HEK293 (cell line): ENCODE data around the gene LAMA5.

Experiments
- KLF1 ChIP-seq: fragments of 450-650 bp; formaldehyde crosslinking; IDR thresholded peaks from 2 replicates; pipeline ENCODE4 v1.5.1; 2016; ENCODE audit warnings: missing biosample characterization, missing genetic modification characterization
- KLF16 ChIP-seq: fragments of 450-650 bp; formaldehyde crosslinking; IDR thresholded peaks from 2 replicates; pipeline ENCODE4 v1.5.1; 2017; ENCODE audit warnings: missing biosample characterization, missing genetic modification characterization
- KLF7 ChIP-seq: fragments of 450-650 bp; formaldehyde crosslinking; IDR thresholded peaks from 2 replicates; pipeline ENCODE4 v1.5.1; 2016; ENCODE audit warnings: missing biosample characterization, missing genetic modification characterization, borderline replicate concordance
- SP7 ChIP-seq: fragments of 450-650 bp; formaldehyde crosslinking; IDR thresholded peaks from 2 replicates; pipeline ENCODE4 v1.5.1; 2016; ENCODE audit warnings: missing biosample characterization, missing genetic modification characterization
- ZEB2 ChIP-seq: fragments of 450-650 bp; formaldehyde crosslinking; IDR thresholded peaks from 2 replicates; pipeline ENCODE4 v1.5.1; 2016; ENCODE audit warnings: missing biosample characterization, missing genetic modification characterization
- ZFHX2 ChIP-seq: fragments of 450-650 bp; formaldehyde crosslinking; conservative IDR thresholded peaks from 2 replicates; pipeline ENCODE4 v1.5.1; 2016; ENCODE audit warnings: missing biosample characterization, missing genetic modification characterization
- ZNF248 ChIP-seq: fragments of 450-650 bp; formaldehyde crosslinking; IDR thresholded peaks from 2 replicates; pipeline ENCODE4 v1.5.1; 2017; ENCODE audit warnings: missing biosample characterization, missing genetic modification characterization
- ZNF302 ChIP-seq: fragments of 450-650 bp; formaldehyde crosslinking; IDR thresholded peaks from 2 replicates; pipeline ENCODE4 v1.5.1; 2016; ENCODE audit warnings: missing biosample characterization, missing genetic modification characterization, low read depth
- ZNF335 ChIP-seq: fragments of 450-650 bp; formaldehyde crosslinking; conservative IDR thresholded peaks from 2 replicates; pipeline ENCODE4 v1.5.1; 2016; ENCODE audit warnings: missing biosample characterization, missing genetic modification characterization
- ZNF473 ChIP-seq: fragments of 450-650 bp; formaldehyde crosslinking; IDR thresholded peaks from 2 replicates; pipeline ENCODE4 v1.5.1; 2017; ENCODE audit warnings: missing biosample characterization, missing genetic modification characterization
- ZNF561 ChIP-seq: fragments of 450-650 bp; IDR thresholded peaks from 2 replicates; pipeline ENCODE4 v1.5.1; 2018; ENCODE audit warnings: missing biosample characterization, missing genetic modification characterization, borderline replicate concordance
- ZNF624 ChIP-seq: fragments of 450-650 bp; formaldehyde crosslinking; IDR thresholded peaks from 2 replicates; pipeline ENCODE4 v1.5.1; 2017; ENCODE audit warnings: missing biosample characterization, missing genetic modification characterization
- ZNF654 ChIP-seq: fragments of 450-650 bp; formaldehyde crosslinking; IDR thresholded peaks from 2 replicates; pipeline ENCODE4 v1.5.1; 2016; ENCODE audit warnings: low read depth, missing biosample characterization, missing genetic modification characterization
- ZNF658 ChIP-seq: fragments of 450-650 bp; formaldehyde crosslinking; IDR thresholded peaks from 2 replicates; pipeline ENCODE4; 2016; ENCODE audit warnings: missing biosample characterization, missing genetic modification characterization
- ZNF701 ChIP-seq: fragments of 450-650 bp; formaldehyde crosslinking; IDR thresholded peaks from 2 replicates; pipeline ENCODE4 v1.5.1; 2016; ENCODE audit warnings: missing biosample characterization, missing genetic modification characterization
- ZNF785 ChIP-seq: fragments of 450-650 bp; formaldehyde crosslinking; IDR thresholded peaks from 2 replicates; pipeline ENCODE4 v1.5.1; 2016; ENCODE audit warnings: missing biosample characterization, missing genetic modification characterization
- ZSCAN23 ChIP-seq: fragments of 450-650 bp; formaldehyde crosslinking; IDR thresholded peaks from 2 replicates; pipeline ENCODE4 v1.5.1; 2016; ENCODE audit warnings: missing biosample characterization, missing genetic modification characterization
- ZXDB ChIP-seq: fragments of 450-650 bp; formaldehyde crosslinking; IDR thresholded peaks from 2 replicates; pipeline ENCODE4 v1.5.1; 2016; ENCODE audit warnings: missing biosample characterization, missing genetic modification characterization
- TF ChIP-seq, protein P1 (sequence below): fragments of 450-650 bp; formaldehyde crosslinking; IDR thresholded peaks from 2 replicates; pipeline ENCODE4 v1.5.1; 2016; ENCODE audit warnings: missing biosample characterization, missing genetic modification characterization
- TF ChIP-seq, protein P2 (sequence below): fragments of 450-650 bp; formaldehyde crosslinking; conservative IDR thresholded peaks from 2 replicates; pipeline ENCODE4 v1.5.1; 2016; ENCODE audit warnings: low read depth, missing biosample characterization, missing genetic modification characterization
- TF ChIP-seq, protein P3 (sequence below): IDR thresholded peaks from 2 replicates; pipeline ENCODE4 v1.6.1; 2011; ENCODE audit warnings: mild to moderate bottlenecking, low read depth, low read length, borderline replicate concordance
- TF ChIP-seq, protein P4 (sequence below): fragments of 450-650 bp; formaldehyde crosslinking; IDR thresholded peaks from 2 replicates; pipeline ENCODE4 v1.5.1; 2016; ENCODE audit warnings: missing biosample characterization, missing genetic modification characterization
- TF ChIP-seq, protein P5 (sequence below): fragments of 450-650 bp; formaldehyde crosslinking; IDR thresholded peaks from 2 replicates; pipeline ENCODE4 v1.5.1; 2017; ENCODE audit warnings: missing biosample characterization, missing genetic modification characterization
- TF ChIP-seq, protein P6 (sequence below): fragments of 450-650 bp; formaldehyde crosslinking; IDR thresholded peaks from 2 replicates; pipeline ENCODE4 v1.5.1; 2017; ENCODE audit warnings: missing biosample characterization, missing genetic modification characterization
- TF ChIP-seq, protein P7 (sequence below): fragments of 450-650 bp; formaldehyde crosslinking; IDR thresholded peaks from 2 replicates; pipeline ENCODE4 v1.5.1; 2016; ENCODE audit warnings: missing biosample characterization, missing genetic modification characterization

Gene LAMA5

DNA sequence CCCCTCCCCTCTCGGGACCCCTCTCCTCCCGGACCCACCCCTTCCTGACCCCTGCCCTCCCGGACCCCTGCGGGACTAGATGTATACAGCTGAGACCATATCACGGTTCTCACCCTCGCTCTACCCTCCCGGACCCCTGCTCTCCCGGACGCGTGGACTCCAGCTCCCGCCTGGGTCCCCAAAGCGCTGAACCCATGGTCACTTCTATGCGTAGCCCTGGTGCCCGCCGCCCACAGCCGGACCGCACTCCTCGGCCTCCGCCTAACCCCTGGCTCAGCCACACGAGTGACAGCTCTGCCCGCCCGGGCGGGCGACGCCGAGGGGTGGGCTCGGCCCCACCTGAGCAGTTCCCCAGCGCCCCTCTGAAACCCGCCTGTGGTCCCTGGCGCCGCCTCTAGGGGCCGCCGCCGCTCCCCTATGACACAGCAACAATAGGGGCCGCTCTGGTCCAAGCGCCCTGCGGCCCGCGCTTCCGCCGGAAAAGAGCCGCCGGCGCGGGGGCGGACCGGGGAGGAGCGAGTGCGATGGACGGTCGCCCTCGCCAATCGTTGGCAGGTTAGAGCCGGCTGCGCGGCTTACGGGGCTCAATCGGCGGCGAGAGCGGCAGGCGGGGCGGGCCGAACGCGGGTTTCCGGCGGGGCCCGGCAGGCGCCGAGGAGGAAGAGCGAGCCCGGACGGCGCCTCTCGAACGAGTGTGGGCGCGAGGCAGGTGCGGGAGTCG is 64.6 kb downstream of the LAMA5 start, which contains the start of gene ADRM1 (continued):
- TF ChIP-seq, protein P1, sequence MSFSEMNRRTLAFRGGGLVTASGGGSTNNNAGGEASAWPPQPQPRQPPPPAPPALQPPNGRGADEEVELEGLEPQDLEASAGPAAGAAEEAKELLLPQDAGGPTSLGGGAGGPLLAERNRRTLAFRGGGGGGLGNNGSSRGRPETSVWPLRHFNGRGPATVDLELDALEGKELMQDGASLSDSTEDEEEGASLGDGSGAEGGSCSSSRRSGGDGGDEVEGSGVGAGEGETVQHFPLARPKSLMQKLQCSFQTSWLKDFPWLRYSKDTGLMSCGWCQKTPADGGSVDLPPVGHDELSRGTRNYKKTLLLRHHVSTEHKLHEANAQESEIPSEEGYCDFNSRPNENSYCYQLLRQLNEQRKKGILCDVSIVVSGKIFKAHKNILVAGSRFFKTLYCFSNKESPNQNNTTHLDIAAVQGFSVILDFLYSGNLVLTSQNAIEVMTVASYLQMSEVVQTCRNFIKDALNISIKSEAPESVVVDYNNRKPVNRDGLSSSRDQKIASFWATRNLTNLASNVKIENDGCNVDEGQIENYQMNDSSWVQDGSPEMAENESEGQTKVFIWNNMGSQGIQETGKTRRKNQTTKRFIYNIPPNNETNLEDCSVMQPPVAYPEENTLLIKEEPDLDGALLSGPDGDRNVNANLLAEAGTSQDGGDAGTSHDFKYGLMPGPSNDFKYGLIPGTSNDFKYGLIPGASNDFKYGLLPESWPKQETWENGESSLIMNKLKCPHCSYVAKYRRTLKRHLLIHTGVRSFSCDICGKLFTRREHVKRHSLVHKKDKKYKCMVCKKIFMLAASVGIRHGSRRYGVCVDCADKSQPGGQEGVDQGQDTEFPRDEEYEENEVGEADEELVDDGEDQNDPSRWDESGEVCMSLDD (tag by site-specific recombination): peak; percentile 97
- no peak for TF ChIP-seq ZNF624 (tag by site-specific recombination)
- TF ChIP-seq, protein P2, sequence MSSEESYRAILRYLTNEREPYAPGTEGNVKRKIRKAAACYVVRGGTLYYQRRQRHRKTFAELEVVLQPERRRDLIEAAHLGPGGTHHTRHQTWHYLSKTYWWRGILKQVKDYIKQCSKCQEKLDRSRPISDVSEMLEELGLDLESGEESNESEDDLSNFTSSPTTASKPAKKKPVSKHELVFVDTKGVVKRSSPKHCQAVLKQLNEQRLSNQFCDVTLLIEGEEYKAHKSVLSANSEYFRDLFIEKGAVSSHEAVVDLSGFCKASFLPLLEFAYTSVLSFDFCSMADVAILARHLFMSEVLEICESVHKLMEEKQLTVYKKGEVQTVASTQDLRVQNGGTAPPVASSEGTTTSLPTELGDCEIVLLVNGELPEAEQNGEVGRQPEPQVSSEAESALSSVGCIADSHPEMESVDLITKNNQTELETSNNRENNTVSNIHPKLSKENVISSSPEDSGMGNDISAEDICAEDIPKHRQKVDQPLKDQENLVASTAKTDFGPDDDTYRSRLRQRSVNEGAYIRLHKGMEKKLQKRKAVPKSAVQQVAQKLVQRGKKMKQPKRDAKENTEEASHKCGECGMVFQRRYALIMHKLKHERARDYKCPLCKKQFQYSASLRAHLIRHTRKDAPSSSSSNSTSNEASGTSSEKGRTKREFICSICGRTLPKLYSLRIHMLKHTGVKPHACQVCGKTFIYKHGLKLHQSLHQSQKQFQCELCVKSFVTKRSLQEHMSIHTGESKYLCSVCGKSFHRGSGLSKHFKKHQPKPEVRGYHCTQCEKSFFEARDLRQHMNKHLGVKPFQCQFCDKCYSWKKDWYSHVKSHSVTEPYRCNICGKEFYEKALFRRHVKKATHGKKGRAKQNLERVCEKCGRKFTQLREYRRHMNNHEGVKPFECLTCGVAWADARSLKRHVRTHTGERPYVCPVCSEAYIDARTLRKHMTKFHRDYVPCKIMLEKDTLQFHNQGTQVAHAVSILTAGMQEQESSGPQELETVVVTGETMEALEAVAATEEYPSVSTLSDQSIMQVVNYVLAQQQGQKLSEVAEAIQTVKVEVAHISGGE (tag by site-specific recombination): peak; percentile 95
- TF ChIP-seq ZXDB (tag by site-specific recombination): peak; percentile 71
- TF ChIP-seq SP7 (tag by site-specific recombination): peak; percentile 53; the same call in 1 of the 2 replicates
- TF ChIP-seq ZNF248 (tag by site-specific recombination): no peak
- 0 out of 2 replicates have a peak, but pooled peaks have one; percentile 43 for TF ChIP-seq ZNF785 (tag by site-specific recombination)
- peak; percentile 51; the same call in 1 of the 2 replicates for TF ChIP-seq KLF7 (tag by site-specific recombination)
- TF ChIP-seq ZEB2 (tag by site-specific recombination): peak; percentile 84
- TF ChIP-seq ZFHX2: peak; percentile 87
- no peak for TF ChIP-seq ZSCAN23 (tag by site-specific recombination)
- no peak for TF ChIP-seq ZNF701 (tag by site-specific recombination)
- peak; percentile 64; the same call in 1 of the 2 replicates for TF ChIP-seq ZNF335 (tag by site-specific recombination)
- TF ChIP-seq ZNF473 (tag by site-specific recombination): no peak
- TF ChIP-seq ZNF654 (tag by site-specific recombination): no peak; the same call in 1 of the 2 replicates
- TF ChIP-seq, protein P3, sequence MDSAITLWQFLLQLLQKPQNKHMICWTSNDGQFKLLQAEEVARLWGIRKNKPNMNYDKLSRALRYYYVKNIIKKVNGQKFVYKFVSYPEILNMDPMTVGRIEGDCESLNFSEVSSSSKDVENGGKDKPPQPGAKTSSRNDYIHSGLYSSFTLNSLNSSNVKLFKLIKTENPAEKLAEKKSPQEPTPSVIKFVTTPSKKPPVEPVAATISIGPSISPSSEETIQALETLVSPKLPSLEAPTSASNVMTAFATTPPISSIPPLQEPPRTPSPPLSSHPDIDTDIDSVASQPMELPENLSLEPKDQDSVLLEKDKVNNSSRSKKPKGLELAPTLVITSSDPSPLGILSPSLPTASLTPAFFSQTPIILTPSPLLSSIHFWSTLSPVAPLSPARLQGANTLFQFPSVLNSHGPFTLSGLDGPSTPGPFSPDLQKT: peak; percentile 87; the same call in 1 of the 2 replicates
- peak; percentile 63; the same call in 1 of the 2 replicates for TF ChIP-seq KLF1
- peak; percentile 86 for TF ChIP-seq KLF16 (tag by site-specific recombination)
- no peak for TF ChIP-seq ZNF658 (tag by site-specific recombination)
- peak; percentile 89 for TF ChIP-seq ZNF561 (tag by site-specific recombination)
- TF ChIP-seq, protein P4, sequence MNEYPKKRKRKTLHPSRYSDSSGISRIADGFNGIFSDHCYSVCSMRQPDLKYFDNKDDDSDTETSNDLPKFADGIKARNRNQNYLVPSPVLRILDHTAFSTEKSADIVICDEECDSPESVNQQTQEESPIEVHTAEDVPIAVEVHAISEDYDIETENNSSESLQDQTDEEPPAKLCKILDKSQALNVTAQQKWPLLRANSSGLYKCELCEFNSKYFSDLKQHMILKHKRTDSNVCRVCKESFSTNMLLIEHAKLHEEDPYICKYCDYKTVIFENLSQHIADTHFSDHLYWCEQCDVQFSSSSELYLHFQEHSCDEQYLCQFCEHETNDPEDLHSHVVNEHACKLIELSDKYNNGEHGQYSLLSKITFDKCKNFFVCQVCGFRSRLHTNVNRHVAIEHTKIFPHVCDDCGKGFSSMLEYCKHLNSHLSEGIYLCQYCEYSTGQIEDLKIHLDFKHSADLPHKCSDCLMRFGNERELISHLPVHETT (tag by site-specific recombination): peak; percentile 48
- TF ChIP-seq, protein P5, sequence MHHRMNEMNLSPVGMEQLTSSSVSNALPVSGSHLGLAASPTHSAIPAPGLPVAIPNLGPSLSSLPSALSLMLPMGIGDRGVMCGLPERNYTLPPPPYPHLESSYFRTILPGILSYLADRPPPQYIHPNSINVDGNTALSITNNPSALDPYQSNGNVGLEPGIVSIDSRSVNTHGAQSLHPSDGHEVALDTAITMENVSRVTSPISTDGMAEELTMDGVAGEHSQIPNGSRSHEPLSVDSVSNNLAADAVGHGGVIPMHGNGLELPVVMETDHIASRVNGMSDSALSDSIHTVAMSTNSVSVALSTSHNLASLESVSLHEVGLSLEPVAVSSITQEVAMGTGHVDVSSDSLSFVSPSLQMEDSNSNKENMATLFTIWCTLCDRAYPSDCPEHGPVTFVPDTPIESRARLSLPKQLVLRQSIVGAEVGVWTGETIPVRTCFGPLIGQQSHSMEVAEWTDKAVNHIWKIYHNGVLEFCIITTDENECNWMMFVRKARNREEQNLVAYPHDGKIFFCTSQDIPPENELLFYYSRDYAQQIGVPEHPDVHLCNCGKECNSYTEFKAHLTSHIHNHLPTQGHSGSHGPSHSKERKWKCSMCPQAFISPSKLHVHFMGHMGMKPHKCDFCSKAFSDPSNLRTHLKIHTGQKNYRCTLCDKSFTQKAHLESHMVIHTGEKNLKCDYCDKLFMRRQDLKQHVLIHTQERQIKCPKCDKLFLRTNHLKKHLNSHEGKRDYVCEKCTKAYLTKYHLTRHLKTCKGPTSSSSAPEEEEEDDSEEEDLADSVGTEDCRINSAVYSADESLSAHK (tag by site-specific recombination): 0 out of 2 replicates have a peak, but pooled peaks have one; percentile 10
- TF ChIP-seq, protein P6, sequence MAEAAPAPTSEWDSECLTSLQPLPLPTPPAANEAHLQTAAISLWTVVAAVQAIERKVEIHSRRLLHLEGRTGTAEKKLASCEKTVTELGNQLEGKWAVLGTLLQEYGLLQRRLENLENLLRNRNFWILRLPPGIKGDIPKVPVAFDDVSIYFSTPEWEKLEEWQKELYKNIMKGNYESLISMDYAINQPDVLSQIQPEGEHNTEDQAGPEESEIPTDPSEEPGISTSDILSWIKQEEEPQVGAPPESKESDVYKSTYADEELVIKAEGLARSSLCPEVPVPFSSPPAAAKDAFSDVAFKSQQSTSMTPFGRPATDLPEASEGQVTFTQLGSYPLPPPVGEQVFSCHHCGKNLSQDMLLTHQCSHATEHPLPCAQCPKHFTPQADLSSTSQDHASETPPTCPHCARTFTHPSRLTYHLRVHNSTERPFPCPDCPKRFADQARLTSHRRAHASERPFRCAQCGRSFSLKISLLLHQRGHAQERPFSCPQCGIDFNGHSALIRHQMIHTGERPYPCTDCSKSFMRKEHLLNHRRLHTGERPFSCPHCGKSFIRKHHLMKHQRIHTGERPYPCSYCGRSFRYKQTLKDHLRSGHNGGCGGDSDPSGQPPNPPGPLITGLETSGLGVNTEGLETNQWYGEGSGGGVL (tag by site-specific recombination): peak; percentile 61; the same call in 1 of the 2 replicates
- TF ChIP-seq, protein P7, sequence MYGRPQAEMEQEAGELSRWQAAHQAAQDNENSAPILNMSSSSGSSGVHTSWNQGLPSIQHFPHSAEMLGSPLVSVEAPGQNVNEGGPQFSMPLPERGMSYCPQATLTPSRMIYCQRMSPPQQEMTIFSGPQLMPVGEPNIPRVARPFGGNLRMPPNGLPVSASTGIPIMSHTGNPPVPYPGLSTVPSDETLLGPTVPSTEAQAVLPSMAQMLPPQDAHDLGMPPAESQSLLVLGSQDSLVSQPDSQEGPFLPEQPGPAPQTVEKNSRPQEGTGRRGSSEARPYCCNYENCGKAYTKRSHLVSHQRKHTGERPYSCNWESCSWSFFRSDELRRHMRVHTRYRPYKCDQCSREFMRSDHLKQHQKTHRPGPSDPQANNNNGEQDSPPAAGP: peak; percentile 84; the same call in 1 of the 2 replicates
- TF ChIP-seq ZNF302 (tag by site-specific recombination): no peak
